NCI-H2171 (cell line): ENCODE results near the gene CDC16.
"Not testable (repeated sequence)": the region's sequence is repeated elsewhere in the genome, so short reads cannot be mapped to it uniquely, and the experiment has no call there.

ENCODE experiments used
- DNase-seq: peaks from one replicate; lab custom pipeline; 2025; lab: John Stamatoyannopoulos, UW

CDC16 gene

DNA sequence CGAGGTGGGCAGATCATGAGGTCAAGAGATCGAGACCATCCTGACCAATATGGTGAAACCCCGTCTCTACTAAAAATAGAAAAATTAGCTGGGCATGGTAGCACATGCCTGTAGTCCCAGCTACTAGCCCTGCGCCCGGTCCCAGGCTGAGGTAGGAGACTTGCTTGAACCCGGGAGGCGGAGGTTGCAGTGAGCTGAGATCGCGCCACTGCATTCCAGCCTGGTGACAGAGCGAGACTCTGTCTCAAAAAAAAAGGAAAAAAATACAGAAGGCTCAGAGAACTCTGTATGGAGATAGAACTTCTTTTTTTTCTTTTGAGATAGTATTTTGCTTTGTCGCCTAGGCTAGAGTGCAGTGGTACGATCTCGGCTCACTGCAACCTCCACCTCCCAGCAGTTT is 29.6 kb downstream of the CDC16 start:
- DNase-seq, result not testable (repeated sequence)

DNA sequence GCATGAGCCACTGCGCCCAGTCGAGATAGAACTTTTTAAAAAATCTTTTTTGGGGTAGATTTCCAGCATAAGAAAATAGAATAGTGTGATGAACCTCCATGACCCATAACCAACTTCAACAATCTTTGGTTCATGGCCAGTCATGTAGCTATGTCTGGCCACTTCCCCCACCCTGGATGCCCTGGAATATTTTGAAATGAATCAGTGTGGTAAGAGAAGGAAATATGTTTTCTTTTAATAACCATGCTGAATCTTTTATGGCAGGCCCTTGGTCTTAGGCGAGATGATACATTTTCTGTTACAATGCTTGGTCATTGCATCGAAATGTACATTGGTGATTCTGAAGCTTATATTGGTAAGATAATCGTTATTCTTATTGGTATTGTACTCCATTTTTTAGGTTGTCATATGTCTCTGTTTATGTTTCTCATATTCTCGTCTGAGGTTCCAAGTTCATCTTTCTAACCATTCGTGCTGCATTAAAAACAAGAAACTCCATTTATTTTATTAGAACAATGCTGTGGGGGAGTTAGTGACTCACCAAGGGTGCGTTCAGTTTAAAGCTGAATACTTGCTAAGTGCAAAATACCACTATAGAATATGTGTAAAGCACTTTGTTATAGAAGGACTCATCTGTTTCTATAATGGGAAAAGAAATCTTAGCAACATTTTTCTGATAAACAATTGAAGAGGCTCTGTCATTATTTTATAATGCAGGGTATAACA is 30.4 kb downstream of the CDC16 start:
- no peak for DNase-seq

DNA sequence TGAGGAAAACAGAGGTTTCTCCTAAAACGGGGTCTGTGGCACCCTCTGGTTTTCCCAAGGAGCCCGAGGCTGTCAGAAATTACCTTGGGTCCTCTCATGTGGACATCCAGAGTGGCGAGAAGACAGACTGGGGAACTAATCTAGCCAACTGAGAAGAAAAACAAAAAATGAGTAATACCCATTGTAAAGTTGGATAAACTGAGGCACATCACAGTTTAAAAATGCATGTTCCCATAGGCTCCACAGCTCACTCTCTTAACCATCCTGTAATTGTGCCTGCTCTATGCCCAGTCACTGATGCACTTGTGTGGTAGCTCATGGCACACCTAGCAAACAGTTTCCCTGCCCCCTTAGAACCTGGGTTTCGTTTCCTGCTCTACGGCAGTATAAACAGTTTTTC is 31.5 kb downstream of the CDC16 start:
- no peak for DNase-seq

DNA sequence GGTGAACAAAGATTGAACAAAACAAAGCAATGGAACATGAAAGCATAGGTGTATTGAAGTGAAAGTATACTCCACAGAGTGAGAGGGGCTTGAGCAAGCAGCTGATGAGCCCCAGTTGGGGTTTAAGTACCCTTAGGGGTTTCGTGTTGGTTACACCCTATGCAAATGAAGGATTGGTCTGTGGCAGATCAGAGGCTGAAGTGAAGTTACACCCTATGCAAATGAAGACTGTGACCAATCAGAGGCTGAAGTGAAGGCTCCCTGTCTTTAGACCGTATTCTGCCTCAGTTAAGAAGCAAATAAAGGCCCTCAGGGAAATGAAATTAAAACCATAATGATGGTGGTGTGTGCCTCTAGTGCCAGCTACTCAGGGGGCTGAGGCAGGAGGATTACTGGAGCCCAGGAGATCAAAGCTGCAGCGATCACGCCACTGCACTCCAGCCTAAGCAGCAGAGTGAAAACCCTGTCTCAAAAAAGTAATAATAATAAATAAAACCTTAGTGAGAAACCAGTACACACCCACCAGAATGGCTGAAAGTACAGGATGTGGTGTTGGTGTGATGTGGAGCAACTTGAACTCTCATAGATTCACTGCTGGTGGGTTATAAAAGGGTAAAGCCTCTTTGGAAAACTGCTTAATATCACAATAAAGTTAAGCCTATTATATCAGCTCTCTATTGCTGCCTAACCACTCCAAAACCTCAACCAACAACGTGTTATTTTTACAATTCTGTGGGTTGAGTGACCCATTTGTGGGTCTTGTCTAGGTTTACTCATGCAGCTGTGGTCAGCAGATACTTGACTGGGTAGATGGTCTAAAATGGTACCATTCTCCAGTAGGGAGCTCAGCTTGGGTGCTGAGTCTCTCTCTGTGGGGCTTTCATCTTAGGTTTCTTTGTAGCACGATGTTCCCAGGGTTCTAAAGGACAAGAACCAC is 33.9 kb downstream of the CDC16 start:
- no peak for DNase-seq

DNA sequence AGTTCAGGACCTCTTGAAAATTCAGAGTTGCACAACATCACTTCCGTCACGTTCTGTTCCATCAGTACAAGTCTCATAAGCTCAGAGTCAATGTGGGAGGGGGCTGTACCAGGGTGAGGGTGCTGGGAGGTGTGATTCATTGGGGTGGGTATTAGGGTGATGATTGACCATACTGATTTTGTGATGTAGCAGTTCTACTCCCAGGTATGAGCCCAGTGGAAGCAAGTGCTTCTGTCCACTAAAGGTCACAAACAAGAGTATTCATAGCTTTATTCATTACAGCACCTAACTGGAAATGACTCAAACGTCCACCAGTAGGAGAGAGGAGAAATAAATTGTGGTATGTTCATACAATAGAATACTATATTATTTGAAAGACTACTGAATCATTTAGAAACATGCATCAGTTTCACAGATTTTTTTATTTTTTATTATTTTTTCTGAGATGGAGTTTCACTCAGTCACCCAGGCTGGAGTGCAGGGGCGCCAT is 34.6 kb downstream of the CDC16 start:
- no peak for DNase-seq

DNA sequence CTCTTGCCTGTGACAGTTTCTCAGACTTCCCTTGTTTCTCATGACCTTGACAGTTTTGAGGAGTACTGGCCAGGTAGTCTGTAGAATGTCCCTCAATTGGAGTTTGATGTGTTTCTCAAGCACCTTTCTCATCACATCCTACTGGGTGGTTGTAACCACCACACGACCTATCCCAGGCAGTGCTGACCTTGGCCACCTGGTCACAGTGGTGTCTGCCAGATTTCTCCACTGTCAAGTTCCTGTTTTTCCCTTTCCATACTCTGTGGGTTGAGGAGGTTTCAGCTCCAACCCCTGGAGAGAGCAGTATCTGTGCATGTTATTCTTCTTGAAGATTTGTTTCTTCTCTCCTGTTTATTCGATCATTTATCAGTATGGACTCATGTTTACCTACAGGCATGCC is 38.3 kb downstream of the CDC16 start:
- DNase-seq, result no peak

DNA sequence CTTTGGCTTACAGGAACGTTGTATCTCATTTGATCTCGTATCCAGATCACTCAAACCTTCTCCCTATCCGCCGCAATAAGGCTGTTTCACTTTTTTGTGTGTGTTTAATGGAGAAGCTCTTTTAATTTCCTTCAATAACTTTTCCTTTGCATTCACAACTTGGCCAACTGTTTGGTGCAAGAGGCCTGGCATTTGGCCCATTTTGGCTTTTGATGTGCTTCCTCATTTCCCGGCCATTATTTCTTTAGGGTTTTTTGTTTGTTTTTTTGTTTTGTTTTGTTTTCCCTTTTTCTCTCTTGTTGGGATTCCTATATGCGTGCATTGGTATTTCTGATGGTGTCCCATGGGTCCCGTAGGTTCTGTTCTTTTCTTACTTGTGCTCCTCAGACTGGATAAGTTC is 40.6 kb downstream of the CDC16 start:
- no peak for DNase-seq

DNA sequence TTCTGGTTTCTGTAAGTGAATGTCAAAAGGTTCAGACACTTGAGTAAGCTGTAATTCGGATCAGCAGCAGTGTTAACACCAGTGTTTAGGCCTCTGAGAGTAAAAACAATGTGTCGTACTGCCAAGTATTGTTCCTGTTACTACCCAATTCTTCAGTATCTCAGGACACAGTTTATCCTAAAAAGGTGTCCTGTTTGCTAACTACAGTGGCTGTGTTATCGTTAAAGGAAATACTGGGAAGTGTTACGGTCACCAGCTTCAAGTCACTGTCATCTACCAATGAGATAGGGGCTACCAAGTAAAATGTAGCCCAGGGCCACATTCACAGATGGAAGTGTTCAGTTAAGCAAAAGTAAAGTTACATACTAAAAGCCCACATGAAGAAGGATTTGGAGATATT is 44.4 kb downstream of the CDC16 start:
- no peak for DNase-seq

DNA sequence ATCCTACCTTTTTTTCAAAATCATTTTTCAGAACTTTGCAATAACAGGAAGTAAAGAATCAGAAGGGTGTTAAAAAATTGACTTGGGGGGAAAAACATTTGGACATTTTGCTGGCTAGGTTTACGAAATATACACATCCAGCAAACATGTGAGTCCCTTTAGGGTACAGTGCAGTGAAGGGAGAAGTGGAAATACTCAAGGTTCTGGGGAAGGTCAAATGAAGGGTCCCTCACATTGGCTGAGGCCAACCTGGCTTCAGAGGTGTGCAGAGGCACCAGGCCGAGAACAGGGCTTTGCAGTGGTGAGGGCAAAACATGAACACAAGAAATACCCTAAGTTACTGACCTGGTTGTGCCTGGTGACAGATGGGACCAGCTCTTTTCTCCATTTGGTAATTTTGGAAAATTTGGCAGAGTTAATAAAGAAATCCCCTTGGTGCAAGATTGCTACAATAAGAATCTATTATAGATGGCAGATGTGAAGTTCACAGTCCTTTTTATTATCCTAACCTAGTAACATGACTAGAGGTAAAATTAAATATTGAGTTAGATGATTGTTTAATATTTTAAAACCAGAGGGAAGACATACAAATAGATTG is 45.2 kb downstream of the CDC16 start:
- no peak for DNase-seq

DNA sequence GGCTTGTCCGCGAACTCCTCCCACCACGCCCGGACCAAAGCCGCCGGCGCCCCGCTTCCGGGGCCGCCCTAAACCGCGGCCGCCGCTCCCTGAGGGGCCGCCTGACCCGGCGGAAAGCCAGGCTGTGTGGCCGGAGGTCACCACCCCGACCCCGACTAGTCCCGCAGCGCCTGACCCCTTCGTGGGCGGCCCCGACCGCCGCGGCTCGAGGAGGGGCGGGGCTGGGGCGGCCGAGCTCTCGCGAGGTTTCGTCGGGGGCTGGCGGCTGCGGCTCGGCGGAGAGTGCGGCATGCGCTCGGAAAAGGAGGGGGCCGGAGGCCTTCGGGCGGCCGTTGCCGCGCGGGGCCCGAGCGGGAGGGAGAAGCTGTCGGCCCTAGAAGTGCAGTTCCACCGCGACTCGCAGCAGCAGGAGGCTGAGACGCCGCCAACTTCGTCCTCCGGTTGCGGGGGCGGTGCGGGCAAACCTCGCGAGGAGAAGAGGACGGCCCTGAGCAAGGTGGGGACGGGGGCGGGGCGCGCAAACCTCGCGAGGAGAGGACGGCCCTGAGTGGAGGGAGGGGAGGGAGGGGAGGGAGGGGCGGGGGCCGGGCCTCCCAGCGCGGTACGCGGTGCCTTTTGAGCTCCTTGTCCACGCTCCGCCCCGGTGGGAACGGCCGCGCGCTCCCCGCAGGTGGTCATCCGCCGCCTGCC is 46.8 kb downstream of the CDC16 start, which contains the start of gene UPF3A:
Gene UPF3A, plus strand, starts transcription at position 251 of the 690 bp plus-strand sequence. Its CDS starts 39 bp downstream, at position 290.
- peak; percentile 89 for DNase-seq

DNA sequence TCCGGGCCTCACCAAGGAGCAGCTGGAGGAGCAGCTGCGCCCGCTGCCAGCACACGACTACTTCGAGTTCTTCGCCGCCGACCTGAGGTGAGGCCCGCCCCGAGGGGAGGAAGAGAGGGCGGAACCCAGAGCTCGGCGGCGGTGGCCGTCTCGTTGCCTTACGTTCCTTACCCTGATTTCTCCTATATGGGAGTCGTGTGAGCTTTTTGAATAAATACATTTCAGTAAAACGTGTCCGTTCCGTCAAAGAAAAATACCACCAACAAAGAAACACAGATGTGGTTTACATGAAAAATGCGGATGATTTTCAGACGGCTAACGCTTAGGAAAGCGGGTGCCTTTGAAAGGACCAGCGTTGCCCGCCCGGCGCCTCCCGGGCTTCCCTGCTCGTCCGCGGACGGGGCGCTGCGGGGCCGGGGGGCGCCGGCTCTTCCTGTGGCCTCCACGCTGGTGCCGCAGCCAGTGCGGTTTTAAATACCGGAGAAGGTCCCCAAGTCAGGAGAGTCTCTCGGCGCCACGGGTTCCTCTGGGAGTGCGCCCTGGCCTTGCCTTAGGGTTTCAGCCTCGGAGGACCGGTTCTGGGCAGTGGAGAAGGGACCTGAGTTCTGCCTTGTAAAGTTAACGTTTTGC is 47.5 kb downstream of the CDC16 start:
- DNase-seq, result peak; percentile 89

DNA sequence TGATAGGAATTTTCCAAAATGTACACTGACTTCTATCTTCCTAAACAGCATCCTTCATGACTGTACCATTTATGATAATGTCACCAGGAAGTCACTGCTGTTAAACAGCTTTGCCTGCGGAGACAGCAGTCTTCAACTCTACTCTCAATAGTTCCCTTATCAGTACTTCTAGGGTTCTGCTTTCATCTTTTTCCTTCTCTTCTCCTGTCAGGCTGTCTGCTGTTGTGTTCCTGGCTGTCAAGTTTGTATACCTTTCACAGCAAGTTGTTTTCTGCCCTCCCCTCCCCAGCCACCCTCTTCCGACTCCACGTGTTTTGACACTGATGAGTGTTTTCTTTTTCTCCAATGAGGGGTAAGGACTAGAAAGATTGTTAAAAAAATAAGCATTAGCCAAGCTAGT is 48.9 kb downstream of the CDC16 start:
- no peak for DNase-seq

DNA sequence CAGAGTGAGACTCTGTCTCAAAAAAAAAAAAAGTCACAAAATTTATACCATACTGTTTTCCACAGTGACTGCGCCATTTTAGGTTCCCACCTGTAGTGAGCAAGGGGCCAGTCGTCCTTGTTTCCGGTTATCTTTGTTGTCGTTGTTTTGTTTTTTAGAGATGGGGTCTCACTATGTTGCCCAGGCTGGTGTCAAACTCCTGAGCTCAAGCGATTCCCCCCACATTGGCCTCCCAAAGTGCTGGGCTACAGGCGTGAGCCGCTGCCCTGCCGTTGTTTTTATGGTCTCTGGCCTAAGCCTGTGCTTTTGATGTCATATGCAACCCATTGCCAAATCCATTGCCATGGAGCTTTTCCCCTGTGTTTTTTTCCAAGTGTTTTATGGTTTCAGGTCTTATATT is 50.0 kb downstream of the CDC16 start:
- DNase-seq, result no peak

DNA sequence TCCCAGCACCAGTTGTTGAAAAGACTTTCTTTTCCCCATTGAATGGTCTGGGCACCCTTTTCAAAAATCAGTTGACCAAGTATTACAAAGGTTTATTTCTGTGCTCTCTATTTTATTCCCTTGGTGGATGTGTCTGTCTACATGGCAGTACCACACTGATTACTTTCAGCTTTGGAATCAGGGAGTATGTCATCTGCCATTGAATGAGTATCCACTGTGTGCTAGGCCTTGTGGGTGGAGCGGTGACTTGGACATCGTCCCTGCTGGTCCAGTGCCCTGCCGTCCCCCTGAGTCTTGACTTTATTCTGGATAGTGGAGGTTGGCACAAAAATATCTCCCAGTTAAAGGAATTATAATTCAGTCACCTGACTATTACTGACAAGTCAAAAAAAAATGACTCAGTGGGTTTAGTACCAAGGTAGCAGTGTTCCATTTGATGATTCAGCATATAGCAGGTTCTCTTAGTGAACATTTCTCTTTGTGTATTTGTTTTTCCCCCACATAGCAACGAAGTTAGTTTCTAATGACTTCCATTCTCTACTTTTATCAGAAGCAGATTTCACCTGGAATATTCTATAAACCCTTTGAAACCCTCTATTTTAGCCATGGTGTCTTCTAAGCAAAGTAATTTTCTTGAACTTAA is 50.6 kb downstream of the CDC16 start:
- no peak for DNase-seq

DNA sequence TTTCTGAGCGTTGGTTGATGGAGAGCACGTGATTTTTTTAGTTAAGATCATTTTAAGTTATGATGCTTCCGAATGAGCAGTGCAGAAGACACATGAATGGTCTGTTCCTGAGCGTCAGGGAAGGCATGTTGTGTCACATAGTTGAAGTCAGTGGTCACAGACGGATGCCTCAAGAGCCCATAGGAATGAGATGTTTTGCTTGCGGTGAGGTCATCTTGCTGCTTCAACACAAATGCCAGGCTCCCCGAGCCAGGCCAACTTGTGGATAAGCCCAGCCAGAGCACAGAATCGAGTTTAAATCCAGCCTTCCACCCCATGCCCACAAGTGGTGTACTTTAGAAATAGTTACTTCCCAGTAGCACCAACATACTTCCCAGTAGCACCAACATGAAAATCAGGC is 52.1 kb downstream of the CDC16 start:
- DNase-seq, result no peak

DNA sequence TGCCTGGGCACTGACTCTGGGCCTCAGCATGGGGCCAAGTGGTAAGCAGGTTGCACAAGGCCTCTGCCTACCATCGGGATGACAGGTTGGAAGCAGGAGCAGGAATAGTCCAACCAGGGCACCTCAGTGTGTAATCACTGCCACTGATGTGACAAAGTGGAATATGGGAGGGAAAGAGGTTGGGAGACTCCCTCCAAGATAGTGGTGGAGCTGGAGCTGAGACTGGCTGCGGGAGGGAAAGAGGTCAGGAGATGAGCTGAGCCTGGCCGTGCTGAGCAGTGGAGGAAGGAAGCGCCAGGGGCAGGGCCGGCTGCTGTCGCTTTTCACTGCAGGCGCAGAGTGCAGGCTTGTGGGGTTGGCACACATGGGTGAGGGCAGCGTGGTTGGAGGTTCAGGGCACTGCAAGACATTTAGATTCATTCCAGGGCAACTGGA is 53.5 kb downstream of the CDC16 start:
- DNase-seq, result no peak

DNA sequence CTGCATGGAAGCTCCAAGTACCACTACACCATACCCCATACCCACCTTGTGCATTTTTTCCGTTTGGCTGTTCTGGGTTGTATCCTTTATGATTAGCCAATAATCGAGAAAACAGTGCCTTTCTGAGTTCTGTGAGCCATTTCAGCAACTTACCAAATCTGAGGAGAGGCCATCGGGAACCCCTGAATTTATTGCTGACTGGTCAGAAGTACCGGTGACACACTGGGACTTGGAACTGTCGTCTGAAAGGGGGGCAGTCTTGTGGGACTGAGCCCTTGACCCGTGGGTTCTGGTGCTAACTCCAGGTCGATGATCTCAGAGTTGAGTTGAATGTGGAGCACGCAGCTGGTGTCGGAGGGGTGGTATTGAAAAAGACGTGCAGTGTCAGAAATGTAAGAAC is 61.8 kb downstream of the CDC16 start:
- no peak for DNase-seq

DNA sequence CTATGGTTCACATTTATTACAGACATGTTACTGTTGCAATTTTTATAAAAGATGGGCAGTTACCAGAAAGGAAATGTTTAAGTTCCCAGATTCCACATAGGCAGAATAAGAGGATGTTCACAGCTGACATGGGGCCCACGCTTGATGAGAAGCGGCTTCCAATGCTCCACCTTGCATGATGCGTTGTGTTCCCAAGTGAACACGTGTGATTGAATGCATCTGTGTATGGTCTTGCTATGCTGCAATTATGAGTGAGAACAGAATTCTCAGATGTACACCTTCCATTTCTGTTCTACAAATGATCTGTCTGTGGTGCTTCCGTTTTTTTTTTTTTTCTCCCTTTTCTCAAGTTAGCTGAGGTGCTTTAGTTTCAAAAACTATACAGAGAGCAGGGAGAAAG is 62.2 kb downstream of the CDC16 start:
- DNase-seq, result no peak

DNA sequence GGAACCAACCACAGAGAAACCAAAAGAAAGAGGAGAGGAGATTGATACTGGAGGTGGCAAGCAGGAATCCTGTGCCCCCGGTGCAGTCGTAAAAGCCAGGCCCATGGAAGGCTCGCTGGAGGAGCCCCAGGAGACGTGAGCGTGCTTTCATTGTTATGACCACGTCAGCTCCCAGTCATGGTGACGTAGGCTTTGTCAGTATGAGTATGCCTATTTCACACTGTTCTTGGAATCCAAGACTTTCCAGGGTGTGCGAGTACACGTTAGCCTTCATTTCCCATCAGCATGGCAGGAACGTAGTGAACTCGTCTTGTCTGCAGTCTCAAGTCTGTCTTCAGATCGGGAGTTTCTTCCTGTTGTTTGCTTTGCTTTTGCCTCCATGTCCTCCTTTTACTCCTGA is 64.2 kb downstream of the CDC16 start:
- DNase-seq, result no peak

DNA sequence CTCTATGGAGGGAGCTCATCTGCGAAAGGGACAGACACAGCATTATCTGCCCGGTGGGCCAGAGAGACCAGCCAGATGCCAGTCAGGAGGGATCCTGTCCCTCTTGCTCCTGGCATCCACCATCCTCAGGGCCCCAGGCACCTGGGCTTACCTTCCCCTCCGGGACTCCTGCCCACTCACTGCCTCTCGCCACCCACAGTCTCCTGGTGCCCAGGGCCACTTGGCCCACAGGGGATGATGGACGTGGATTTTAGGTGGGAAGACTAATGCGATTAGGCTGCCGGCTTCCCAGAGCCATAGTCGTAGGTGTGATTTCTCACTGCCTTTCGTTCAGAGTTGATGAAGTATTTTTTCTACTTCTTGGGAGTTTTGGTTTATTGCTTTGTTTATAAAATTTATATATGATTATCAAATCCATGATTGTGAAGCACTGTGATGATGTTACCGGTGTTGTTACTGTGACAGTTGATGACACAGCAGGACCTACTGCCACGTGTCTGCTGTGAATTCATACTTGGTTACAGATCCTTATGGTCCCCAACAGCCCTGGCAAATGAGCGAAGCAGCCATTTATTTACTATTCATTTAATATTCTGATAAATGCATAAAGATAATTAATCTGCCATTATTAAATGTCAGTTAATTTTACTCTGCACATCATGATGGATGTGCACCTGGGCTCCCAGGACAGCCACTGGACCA is 65.1 kb downstream of the CDC16 start:
- DNase-seq, result no peak
